ENCODE data around the gene NTSR1. TPM values are rescaled to one million over a fixed set of nuclear protein-coding genes. Genes with fewer than 3 reads are reported as not detected.

NTSR1 gene
- polyA plus RNA-seq, 1 donor from 2014 or later: 0.05 TPM

DNA sequence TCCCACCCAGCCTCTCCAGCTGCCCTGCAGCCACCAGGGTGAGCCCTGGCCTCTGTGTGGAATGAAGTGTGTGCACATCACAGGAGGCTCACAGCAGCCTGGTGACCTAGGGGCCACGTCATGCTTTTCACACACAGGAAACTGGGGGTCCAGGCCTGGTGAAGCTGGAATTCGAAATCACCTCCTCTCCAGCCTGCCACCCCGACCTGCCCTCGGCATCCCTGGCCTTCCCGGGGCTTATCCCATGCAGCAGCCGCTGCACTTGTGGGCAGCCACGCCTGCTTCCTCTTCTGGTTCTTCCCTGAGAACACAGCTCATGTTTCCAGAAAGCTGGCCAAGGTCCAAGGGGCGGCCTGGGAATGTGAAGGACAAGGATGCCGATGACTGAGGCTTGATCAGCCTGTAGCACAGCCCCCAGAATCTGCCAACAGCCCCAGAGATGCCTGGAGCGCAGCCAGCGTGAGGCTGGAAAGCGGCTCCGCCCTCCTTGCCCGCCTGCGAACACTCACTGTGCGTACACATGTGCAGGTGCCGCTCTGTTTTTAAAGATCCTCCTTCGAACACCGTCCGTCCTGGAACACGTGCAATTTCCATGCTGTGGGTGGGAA is 4.2 kb upstream of the NTSR1 start:
- Histone ChIP-seq H3K9me2 (ENCODE audit: insufficient read depth, low read length) (no peaks in the 10 kb centered on the region), H3K4me2 (ENCODE audit: low read length) (no peak overlapping the region), H3K27ac (ENCODE audit: low read length) (no peak overlapping the region), H3K4me3 (ENCODE audit: low read length) (no peak overlapping the region), H3K27me3 (ENCODE audit: insufficient read depth, low read depth, low read length) (peaks cover 17% of the 10 kb centered on the region), H4K20me1 (ENCODE audit: insufficient read depth) (no peaks in the 10 kb centered on the region), H3K36me3 (ENCODE audit: insufficient read depth, low read length) (no peaks in the 10 kb centered on the region), H3K9ac (ENCODE audit: low read length) (no peak overlapping the region), H3K9me3 (ENCODE audit: low read length) (no peaks in the 10 kb centered on the region), H3K79me2 (replicated peaks; ENCODE audit: insufficient read depth, low read length) (no peaks in the 10 kb centered on the region), H2AFZ (ENCODE audit: low read depth, low read length) (no peak overlapping the region), H3F3A (ENCODE audit: insufficient read depth, low read length, poor library complexity, severe bottlenecking) (no peaks in the 10 kb centered on the region)
- no peak for TF ChIP-seq EP300 (conservative IDR thresholded peaks at IDR 0.05; ENCODE audit: poor library complexity, severe bottlenecking)
- no peak for TF ChIP-seq EZH2 (IDR thresholded peaks at IDR 0.05; ENCODE audit: borderline replicate concordance, insufficient read depth, low read length, poor library complexity, severe bottlenecking)
- TF ChIP-seq, protein P1, sequence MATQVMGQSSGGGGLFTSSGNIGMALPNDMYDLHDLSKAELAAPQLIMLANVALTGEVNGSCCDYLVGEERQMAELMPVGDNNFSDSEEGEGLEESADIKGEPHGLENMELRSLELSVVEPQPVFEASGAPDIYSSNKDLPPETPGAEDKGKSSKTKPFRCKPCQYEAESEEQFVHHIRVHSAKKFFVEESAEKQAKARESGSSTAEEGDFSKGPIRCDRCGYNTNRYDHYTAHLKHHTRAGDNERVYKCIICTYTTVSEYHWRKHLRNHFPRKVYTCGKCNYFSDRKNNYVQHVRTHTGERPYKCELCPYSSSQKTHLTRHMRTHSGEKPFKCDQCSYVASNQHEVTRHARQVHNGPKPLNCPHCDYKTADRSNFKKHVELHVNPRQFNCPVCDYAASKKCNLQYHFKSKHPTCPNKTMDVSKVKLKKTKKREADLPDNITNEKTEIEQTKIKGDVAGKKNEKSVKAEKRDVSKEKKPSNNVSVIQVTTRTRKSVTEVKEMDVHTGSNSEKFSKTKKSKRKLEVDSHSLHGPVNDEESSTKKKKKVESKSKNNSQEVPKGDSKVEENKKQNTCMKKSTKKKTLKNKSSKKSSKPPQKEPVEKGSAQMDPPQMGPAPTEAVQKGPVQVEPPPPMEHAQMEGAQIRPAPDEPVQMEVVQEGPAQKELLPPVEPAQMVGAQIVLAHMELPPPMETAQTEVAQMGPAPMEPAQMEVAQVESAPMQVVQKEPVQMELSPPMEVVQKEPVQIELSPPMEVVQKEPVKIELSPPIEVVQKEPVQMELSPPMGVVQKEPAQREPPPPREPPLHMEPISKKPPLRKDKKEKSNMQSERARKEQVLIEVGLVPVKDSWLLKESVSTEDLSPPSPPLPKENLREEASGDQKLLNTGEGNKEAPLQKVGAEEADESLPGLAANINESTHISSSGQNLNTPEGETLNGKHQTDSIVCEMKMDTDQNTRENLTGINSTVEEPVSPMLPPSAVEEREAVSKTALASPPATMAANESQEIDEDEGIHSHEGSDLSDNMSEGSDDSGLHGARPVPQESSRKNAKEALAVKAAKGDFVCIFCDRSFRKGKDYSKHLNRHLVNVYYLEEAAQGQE (IDR thresholded peaks at IDR 0.05; ENCODE audit: borderline replicate concordance): no peak
- no peak for TF ChIP-seq RAD21 (conservative IDR thresholded peaks at IDR 0.05)
- TF ChIP-seq TAF1 (IDR thresholded peaks at IDR 0.05; ENCODE audit: low read depth): no peak
- TF ChIP-seq, protein P2, sequence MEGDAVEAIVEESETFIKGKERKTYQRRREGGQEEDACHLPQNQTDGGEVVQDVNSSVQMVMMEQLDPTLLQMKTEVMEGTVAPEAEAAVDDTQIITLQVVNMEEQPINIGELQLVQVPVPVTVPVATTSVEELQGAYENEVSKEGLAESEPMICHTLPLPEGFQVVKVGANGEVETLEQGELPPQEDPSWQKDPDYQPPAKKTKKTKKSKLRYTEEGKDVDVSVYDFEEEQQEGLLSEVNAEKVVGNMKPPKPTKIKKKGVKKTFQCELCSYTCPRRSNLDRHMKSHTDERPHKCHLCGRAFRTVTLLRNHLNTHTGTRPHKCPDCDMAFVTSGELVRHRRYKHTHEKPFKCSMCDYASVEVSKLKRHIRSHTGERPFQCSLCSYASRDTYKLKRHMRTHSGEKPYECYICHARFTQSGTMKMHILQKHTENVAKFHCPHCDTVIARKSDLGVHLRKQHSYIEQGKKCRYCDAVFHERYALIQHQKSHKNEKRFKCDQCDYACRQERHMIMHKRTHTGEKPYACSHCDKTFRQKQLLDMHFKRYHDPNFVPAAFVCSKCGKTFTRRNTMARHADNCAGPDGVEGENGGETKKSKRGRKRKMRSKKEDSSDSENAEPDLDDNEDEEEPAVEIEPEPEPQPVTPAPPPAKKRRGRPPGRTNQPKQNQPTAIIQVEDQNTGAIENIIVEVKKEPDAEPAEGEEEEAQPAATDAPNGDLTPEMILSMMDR (IDR thresholded peaks at IDR 0.05; ENCODE audit: poor library complexity, severe bottlenecking): no peak
- TF ChIP-seq POLR2AphosphoS5 (IDR thresholded peaks at IDR 0.05): no peak
- no peak for TF ChIP-seq SMC3 (conservative IDR thresholded peaks at IDR 0.05; ENCODE audit: poor library complexity)
- TF ChIP-seq MXI1 (conservative IDR thresholded peaks at IDR 0.05; ENCODE audit: poor library complexity, severe bottlenecking): no peak

DNA sequence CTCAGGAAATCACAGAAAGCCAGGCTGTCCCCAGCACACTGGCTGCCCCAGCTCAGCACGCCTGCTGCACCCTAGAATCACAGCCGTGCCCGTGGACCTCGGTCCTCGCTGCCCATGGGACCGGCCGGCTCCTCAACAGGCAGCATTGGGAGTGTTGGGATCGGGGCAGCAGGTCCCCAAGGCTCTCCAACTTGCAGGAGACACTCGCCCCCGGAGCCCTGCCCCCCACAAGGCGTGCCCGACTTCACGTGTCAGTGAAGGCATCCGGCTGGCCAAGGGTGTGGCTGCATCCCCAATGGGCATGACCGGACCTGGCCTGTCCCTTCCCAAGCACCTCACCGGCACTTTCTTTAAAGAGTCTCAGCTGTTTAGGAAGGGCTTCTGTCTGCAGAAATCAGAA is 3.0 kb upstream of the NTSR1 start:
- Histone ChIP-seq H3K27me3 (ENCODE audit: insufficient read depth, low read depth, low read length) (peaks cover 29% of the 10 kb centered on the region), H3K79me2 (replicated peaks; ENCODE audit: insufficient read depth, low read length) (no peaks in the 10 kb centered on the region), H3K9me3 (ENCODE audit: low read length) (no peaks in the 10 kb centered on the region), H4K20me1 (ENCODE audit: insufficient read depth) (no peaks in the 10 kb centered on the region), H3K36me3 (ENCODE audit: insufficient read depth, low read length) (no peaks in the 10 kb centered on the region), H3K9ac (ENCODE audit: low read length) (no peak overlapping the region), H3K9me2 (ENCODE audit: insufficient read depth, low read length) (no peaks in the 10 kb centered on the region), H3K4me3 (ENCODE audit: low read length) (no peak overlapping the region), H3F3A (ENCODE audit: insufficient read depth, low read length, poor library complexity, severe bottlenecking) (no peaks in the 10 kb centered on the region), H2AFZ (ENCODE audit: low read depth, low read length) (no peak overlapping the region), H3K27ac (ENCODE audit: low read length) (no peak overlapping the region), H3K4me2 (ENCODE audit: low read length) (no peak overlapping the region)
- TF ChIP-seq, protein P2 (IDR thresholded peaks at IDR 0.05; ENCODE audit: poor library complexity, severe bottlenecking): no peak
- TF ChIP-seq MXI1 (conservative IDR thresholded peaks at IDR 0.05; ENCODE audit: poor library complexity, severe bottlenecking): no peak
- TF ChIP-seq, protein P1 (IDR thresholded peaks at IDR 0.05; ENCODE audit: borderline replicate concordance): no peak
- no peak for TF ChIP-seq EZH2 (IDR thresholded peaks at IDR 0.05; ENCODE audit: borderline replicate concordance, insufficient read depth, low read length, poor library complexity, severe bottlenecking)

Data from neural cell (in vitro differentiated cells).